Coronary artery (tissue), 2 donors: ENCODE measurements around the gene MERTK.

Source experiments
- DNase-seq: peaks from one replicate; pipeline ENCODE4 v3.0.0-alpha.2; 2017; ENCODE audit warnings: low spot score
- H3K27ac ChIP-seq, 2 donors: fragments of 200-600 bp; sonication (generic); one replicate each; pipeline ENCODE4 v1.5.1; 2016 to 2019
- H3K4me3 ChIP-seq: fragments of 200-600 bp; sonication (generic); 2 replicates; pipeline ENCODE4 v1.5.1; 2016; ENCODE audit warnings: mild to moderate bottlenecking, moderate library complexity
- CTCF ChIP-seq: fragments of 200-600 bp; sonication (generic); IDR thresholded peaks from one replicate; pipeline ENCODE4 v1.5.1; 2019; ENCODE audit warnings: antibody characterized with exemption

MERTK gene

GRCh38 chr2:112024896-112025491, 126.6 kb downstream of the MERTK start:
- H3K4me3 ChIP-seq, result no peak overlapping the region
- DNase-seq, result no peak
- H3K27ac ChIP-seq, result no peak overlapping the region
- no peak for TF ChIP-seq CTCF

GRCh38 chr2:112026509-112026908, 128.1 kb downstream of the MERTK start:
- Histone ChIP-seq H3K4me3 (no peak overlapping the region), H3K27ac (no peak overlapping the region)
- TF ChIP-seq CTCF, result no peak
- DNase-seq, result no peak

GRCh38 chr2:112027767-112028166, 129.4 kb downstream of the MERTK start:
- DNase-seq, result no peak
- TF ChIP-seq CTCF, result no peak
- Histone ChIP-seq H3K27ac (no peak overlapping the region), H3K4me3 (no peak overlapping the region)

- DNase-seq, result no peak
- no peak for TF ChIP-seq CTCF
- no peak overlapping the region for H3K27ac ChIP-seq
- no peak overlapping the region for H3K4me3 ChIP-seq
Observed at GRCh38 chr2:112029164-112029563, 130.8 kb downstream of the MERTK start.

- DNase-seq, result no peak
Observed at GRCh38 chr2:112031473-112032223, 133.2 kb downstream of the MERTK start.

GRCh38 chr2:112032224-112032586, 133.8 kb downstream of the MERTK start:
- Histone ChIP-seq H3K27ac (peak overlapping the region; percentile 59 to 73), H3K4me3 (no peak overlapping the region)
- no peak for TF ChIP-seq CTCF
- DNase-seq, result no peak

More at GRCh38 chr2:112031473-112032223, 133.2 kb downstream of the MERTK start:
- Histone ChIP-seq H3K4me3 (peak overlapping the region; percentile 23), H3K27ac (peak overlapping the region; percentile 59 to 73)
- no peak for TF ChIP-seq CTCF
